Fibroblast of skin of scalp (primary cell): ENCODE measurements around the gene HS1BP3.
A peak's percentile ranks its signal among the peaks of the same experiment; 100 is the strongest.

Experiments used
- DNase-seq: peaks from one replicate; pipeline ENCODE4 v3.0.0-alpha.2; 2013

The HS1BP3 gene

GRCh38 chr2:20617081-20617575, 33.8 kb downstream of the HS1BP3 start:
- DNase-seq: no peak

GRCh38 chr2:20616341-20616871, 34.5 kb downstream of the HS1BP3 start:
- DNase-seq: no peak

GRCh38 chr2:20615466-20616241, 35.2 kb downstream of the HS1BP3 start:
- no peak for DNase-seq

GRCh38 chr2:20615068-20615465, 35.8 kb downstream of the HS1BP3 start:
- DNase-seq: no peak

GRCh38 chr2:20614201-20615067, 36.5 kb downstream of the HS1BP3 start:
- DNase-seq: peak; percentile 62

- DNase-seq: no peak
These were observed 37.7 kb downstream of the HS1BP3 start for GRCh38 chr2:20612925-20613916.

- DNase-seq: no peak
These were observed 39.0 kb downstream of the HS1BP3 start for GRCh38 chr2:20611844-20612356.

- peak; percentile 58 for DNase-seq
These were observed 39.6 kb downstream of the HS1BP3 start for GRCh38 chr2:20611077-20611843.

- DNase-seq: no peak
These were observed 40.9 kb downstream of the HS1BP3 start for GRCh38 chr2:20609995-20610357.

- peak; percentile 76 for DNase-seq
These were observed 41.4 kb downstream of the HS1BP3 start for GRCh38 chr2:20609349-20609994.

GRCh38 chr2:20608666-20609348, 42.1 kb downstream of the HS1BP3 start:
- no peak for DNase-seq

GRCh38 chr2:20607446-20607845, 43.5 kb downstream of the HS1BP3 start:
- no peak for DNase-seq

- no peak for DNase-seq
These were observed 44.7 kb downstream of the HS1BP3 start for GRCh38 chr2:20606198-20606597.

- DNase-seq: peak; percentile 77
These were observed 45.9 kb downstream of the HS1BP3 start for GRCh38 chr2:20604951-20605381.

GRCh38 chr2:20604401-20604911, 46.4 kb downstream of the HS1BP3 start:
- no peak for DNase-seq

- no peak for DNase-seq
These were observed 47.1 kb downstream of the HS1BP3 start for GRCh38 chr2:20603791-20604190.

- no peak for DNase-seq
These were observed 48.1 kb downstream of the HS1BP3 start for GRCh38 chr2:20602803-20603202.

- DNase-seq: no peak
These were observed 50.1 kb downstream of the HS1BP3 start for GRCh38 chr2:20600756-20601325.

- no peak for DNase-seq
These were observed 50.9 kb downstream of the HS1BP3 start for GRCh38 chr2:20599861-20600461.
